Mucosa of descending colon (tissue), 3 donors: ENCODE data around the gene POLR2A. TPM values are rescaled to one million over a fixed set of nuclear protein-coding genes. Genes with fewer than 3 reads are reported as not detected.
A peak's percentile ranks its signal among the peaks of the same experiment; 100 is the strongest.

Source experiments
- ATAC-seq: fragments of 200-7000 bp; cut with Tn5 transposase; one replicate; pipeline ENCODE4 v1.9.1; 2020; ENCODE audit warnings: mild to moderate bottlenecking, moderate library complexity
- DNase-seq, 3 donors: peaks; one replicate each; pipeline ENCODE4 v3.0.0-alpha.2; 2020
- H3K36me3 ChIP-seq: fragments of 200-600 bp; one replicate; pipeline ENCODE4 v1.8.0; 2021; ENCODE audit warnings: low read depth, mild to moderate bottlenecking
- H3K4me1 ChIP-seq: fragments of 200-600 bp; one replicate; pipeline ENCODE4 v1.8.0; 2021; ENCODE audit warnings: low read depth, mild to moderate bottlenecking
- H3K4me3 ChIP-seq: fragments of 200-600 bp; one replicate; pipeline ENCODE4 v1.8.0; 2021; ENCODE audit warnings: mild to moderate bottlenecking
- H3K9me3 ChIP-seq: fragments of 200-600 bp; one replicate; pipeline ENCODE4 v1.8.0; 2021; ENCODE audit warnings: mild to moderate bottlenecking
- intact Hi-C, 2 donors: fragments of 100-400 bp; cut with DNase I in 1 of 2; cut with micrococcal nuclease in 1 of 2; formaldehyde crosslinking; loops; one replicate each; pipeline versions ENCODE4 v1.11.0 to v1.11.1; 2022; cut with DNase I, micrococcal nuclease
- total RNA-seq, 3 donors: library from RNA; stranded (reverse); fragmentation: NEBNext Ultra II Directional in 2 of 3; extraction: Animal tissue kit (Norgen Biotek cat#: 25700) in 2 of 3; gene quantifications; one replicate each; pipeline versions ENCODE4 v1.2.1 to v1.2.4, GENCODE V29; 2021 to 2023
- TF ChIP-seq, protein P1 (sequence below): fragments of 200-600 bp; IDR thresholded peaks from one replicate; pipeline ENCODE4 v1.8.0; 2022; ENCODE audit warnings: antibody characterized with exemption, mild to moderate bottlenecking
- donor health status: DM: no; HTN: no; CAD: no; lungs with moderate emphysema.
- donor health status: DM: no; HTN: no; CAD: no.
- donor health status: DM: no; HTN: yes; CAD: no.

Gene POLR2A
- total RNA-seq, 3 donors from 2014 or later, result 101 to 124 (median 118) TPM

DNA sequence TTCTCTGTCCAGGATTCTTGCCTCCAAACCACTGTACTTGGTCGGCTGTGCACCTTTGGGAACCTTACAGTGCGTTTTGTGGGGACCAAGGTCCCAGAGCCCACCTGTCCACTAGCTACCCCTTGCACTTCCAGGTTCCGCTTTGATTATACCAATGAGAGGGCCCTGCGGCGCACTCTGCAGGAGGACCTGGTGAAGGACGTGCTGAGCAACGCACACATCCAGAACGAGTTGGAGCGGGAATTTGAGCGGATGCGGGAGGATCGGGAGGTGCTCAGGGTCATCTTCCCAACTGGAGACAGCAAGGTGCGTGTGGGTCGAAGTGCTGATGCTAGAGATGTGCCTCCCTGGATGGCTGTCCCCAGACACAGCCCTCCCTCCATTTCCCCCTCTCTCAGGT, 18.8 kb downstream of the POLR2A start:
- peak; percentile 28 for ATAC-seq
- DNase-seq, result peak in 1 of 3 donors; percentile 36
- intact Hi-C loops, result no loop called here
- TF ChIP-seq, protein P1, sequence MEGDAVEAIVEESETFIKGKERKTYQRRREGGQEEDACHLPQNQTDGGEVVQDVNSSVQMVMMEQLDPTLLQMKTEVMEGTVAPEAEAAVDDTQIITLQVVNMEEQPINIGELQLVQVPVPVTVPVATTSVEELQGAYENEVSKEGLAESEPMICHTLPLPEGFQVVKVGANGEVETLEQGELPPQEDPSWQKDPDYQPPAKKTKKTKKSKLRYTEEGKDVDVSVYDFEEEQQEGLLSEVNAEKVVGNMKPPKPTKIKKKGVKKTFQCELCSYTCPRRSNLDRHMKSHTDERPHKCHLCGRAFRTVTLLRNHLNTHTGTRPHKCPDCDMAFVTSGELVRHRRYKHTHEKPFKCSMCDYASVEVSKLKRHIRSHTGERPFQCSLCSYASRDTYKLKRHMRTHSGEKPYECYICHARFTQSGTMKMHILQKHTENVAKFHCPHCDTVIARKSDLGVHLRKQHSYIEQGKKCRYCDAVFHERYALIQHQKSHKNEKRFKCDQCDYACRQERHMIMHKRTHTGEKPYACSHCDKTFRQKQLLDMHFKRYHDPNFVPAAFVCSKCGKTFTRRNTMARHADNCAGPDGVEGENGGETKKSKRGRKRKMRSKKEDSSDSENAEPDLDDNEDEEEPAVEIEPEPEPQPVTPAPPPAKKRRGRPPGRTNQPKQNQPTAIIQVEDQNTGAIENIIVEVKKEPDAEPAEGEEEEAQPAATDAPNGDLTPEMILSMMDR, result no peak
- H3K4me3 ChIP-seq, result no peak overlapping the region
- peaks cover 31% of the 10 kb centered on the region for H3K36me3 ChIP-seq
- no peaks in the 10 kb centered on the region for H3K9me3 ChIP-seq
- H3K4me1 ChIP-seq, result peaks cover 10% of the 10 kb centered on the region

DNA sequence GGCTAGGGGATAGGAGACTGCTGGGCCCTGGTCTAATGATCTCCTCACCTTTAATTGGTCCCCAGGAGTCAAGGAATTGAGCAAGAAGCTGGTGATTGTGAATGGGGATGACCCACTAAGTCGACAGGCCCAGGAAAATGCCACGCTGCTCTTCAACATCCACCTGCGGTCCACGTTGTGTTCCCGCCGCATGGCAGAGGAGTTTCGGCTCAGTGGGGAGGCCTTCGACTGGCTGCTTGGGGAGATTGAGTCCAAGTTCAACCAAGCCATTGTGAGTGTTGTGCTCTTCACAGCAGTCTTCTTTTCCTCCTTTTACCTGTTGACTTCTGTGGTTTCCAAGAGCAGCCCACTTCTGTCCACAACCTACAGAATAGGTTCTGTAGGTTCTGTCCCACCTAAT, 19.4 kb downstream of the POLR2A start:
- no peaks in the 10 kb centered on the region for H3K9me3 ChIP-seq
- TF ChIP-seq, protein P1, result no peak
- ATAC-seq (no peak), DNase-seq (peak in 1 of 3 donors; percentile 11)
- H3K36me3 ChIP-seq, result peaks cover 34% of the 10 kb centered on the region
- H3K4me3 ChIP-seq, result no peak overlapping the region
- peaks cover 10% of the 10 kb centered on the region for H3K4me1 ChIP-seq
- intact Hi-C loops, result no loop called here

DNA sequence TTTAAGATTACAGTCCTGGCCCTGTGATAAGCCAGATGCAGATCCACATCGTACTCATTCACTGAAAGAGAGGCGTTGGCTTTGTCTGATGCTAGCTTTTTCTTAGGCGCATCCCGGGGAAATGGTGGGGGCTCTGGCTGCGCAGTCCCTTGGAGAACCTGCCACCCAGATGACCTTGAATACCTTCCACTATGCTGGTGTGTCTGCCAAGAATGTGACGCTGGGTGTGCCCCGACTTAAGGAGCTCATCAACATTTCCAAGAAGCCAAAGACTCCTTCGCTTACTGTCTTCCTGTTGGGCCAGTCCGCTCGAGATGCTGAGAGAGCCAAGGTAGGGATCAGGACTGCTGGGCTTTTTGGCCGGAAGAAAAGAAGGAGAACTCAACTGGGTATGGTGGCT, 24.0 kb downstream of the POLR2A start:
- Histone ChIP-seq H3K4me3 (no peak overlapping the region), H3K36me3 (peaks cover 25% of the 10 kb centered on the region), H3K4me1 (peaks cover 10% of the 10 kb centered on the region), H3K9me3 (no peaks in the 10 kb centered on the region)
- no peak for DNase-seq
- ATAC-seq, result no peak
- intact Hi-C loops, result no loop called here
- TF ChIP-seq, protein P1, result no peak

DNA sequence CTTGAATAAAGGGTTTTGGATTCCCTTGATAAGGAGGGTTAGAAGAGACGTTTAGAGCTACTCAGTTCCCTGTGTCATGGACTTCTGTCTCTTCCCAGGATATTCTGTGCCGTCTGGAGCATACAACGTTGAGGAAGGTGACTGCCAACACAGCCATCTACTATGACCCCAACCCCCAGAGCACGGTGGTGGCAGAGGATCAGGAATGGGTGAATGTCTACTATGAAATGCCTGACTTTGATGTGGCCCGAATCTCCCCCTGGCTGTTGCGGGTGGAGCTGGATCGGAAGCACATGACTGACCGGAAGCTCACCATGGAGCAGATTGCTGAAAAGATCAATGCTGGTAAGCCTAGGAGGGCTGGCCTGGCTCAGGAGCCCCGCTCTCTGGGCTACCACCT, 24.7 kb downstream of the POLR2A start:
- DNase-seq (no peak), ATAC-seq (no peak)
- H3K9me3 ChIP-seq, result no peaks in the 10 kb centered on the region
- no peak overlapping the region for H3K4me3 ChIP-seq
- intact Hi-C loops, result no loop called here
- H3K36me3 ChIP-seq, result peaks cover 22% of the 10 kb centered on the region
- peaks cover 10% of the 10 kb centered on the region for H3K4me1 ChIP-seq
- TF ChIP-seq, protein P1, result no peak

DNA sequence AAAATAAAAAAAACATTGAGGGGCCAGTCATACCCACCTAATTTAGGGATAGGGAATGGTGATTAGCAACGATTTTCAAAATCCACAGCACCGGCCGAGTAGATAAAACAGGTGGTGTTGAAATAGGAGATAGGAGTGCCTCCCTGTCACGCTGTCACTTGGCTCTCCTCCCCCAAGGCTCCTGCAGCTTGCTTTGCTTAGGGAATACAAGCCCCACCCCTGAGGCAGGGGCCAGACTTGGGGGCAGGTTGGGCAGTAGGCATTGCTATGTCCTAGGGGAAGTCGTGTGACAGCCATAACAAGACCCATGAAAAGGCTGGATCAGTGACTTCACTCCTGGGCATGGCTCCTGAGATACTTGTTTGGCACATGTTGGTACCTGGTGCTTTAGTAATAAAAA, 25.8 kb downstream of the POLR2A start:
- intact Hi-C loops, result loop anchor here in 1 of 2 donors (5.0 kb wide), 1 partner anchor 52 kb away; the partner anchor contains the start of gene SENP3
- Histone ChIP-seq H3K4me1 (peaks cover 5% of the 10 kb centered on the region), H3K4me3 (no peak overlapping the region), H3K36me3 (peaks cover 22% of the 10 kb centered on the region), H3K9me3 (no peaks in the 10 kb centered on the region)
- DNase-seq (no peak), ATAC-seq (no peak)
- TF ChIP-seq, protein P1, result no peak

DNA sequence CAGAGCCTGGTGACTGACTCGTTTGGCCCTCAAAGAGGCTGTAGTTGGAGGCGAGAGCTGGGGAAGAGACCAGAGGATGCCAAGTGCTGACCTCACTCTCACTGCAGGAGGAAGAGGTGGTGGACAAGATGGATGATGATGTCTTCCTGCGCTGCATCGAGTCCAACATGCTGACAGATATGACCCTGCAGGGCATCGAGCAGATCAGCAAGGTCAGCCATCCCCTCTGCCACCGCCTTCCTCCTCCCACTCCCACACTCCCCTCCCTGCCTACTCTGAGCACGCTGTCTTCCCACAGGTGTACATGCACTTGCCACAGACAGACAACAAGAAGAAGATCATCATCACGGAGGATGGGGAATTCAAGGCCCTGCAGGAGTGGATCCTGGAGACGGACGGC, 26.9 kb downstream of the POLR2A start:
- DNase-seq (no peak), ATAC-seq (no peak)
- Histone ChIP-seq H3K36me3 (peaks cover 22% of the 10 kb centered on the region), H3K9me3 (no peaks in the 10 kb centered on the region), H3K4me1 (peaks cover 8% of the 10 kb centered on the region), H3K4me3 (no peak overlapping the region)
- intact Hi-C loops, result loop anchor here in 1 of 2 donors (5.0 kb wide), 1 partner anchor 51 kb away; the partner anchor contains the start of gene SENP3
- TF ChIP-seq, protein P1, result no peak
